ENCODE data around the gene UQCRC2. TPM values are rescaled to one million over a fixed set of nuclear protein-coding genes. Genes with fewer than 3 reads are reported as not detected.

Gene UQCRC2
- total and polyA plus RNA-seq, 2 donors (not counting 3 experiments of a cell fraction or from before 2014, with no cell fraction given) = 132 to 189 TPM

DNA sequence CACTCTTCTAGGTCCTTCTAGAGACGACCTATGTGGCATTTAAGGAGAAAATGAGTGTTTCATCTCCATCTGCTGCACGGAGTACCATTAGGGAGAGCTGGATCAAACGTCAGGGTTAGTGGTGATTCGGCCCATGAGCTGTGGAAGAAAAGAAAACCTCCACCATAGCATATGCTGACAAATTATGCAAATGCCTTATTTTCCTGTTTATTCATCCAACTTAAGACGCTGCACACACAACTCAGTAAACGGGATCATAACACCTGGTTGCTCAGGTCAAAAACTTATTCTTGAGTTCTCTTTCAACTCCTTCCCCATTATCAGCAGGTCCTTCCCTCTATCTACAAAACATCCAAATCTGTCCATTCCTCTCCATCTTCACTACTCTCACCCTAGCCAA, 53.5 kb downstream of the UQCRC2 start:
- ChIA-PET CTCF (interaction anchor here (1.3 to 27.0 kb wide), 6 partner anchors 10 to 182 kb away, joined by 4 to 994 read pairs (median 18); no protein-coding TSS in a partner anchor), POLR2A (no interaction called here)
- H3K4me2 ChIP-seq (ENCODE audit: insufficient read depth, low read length) = no peak overlapping the region
- H3K27ac ChIP-seq (ENCODE audit: insufficient read depth, low read depth, low read length) = no peak overlapping the region
- no peaks in the 10 kb centered on the region for H3K36me3 ChIP-seq (ENCODE audit: control insufficient read depth in 2 of 2, extremely low read depth in 1 of 2, insufficient read depth in 2 of 2, low read length in 2 of 2)
- H2AFZ ChIP-seq (ENCODE audit: low read depth, low read length) = no peak overlapping the region
- DNase-seq (ENCODE audit: low read depth, low spot score) = no peak
- H3K79me2 ChIP-seq (ENCODE audit: control insufficient read depth, insufficient read depth, low read length) = peaks cover 34% of the 10 kb centered on the region
- H3K9ac ChIP-seq (replicated peaks; ENCODE audit: extremely low read depth, insufficient read depth, low read length) = no peak overlapping the region
- no peaks in the 10 kb centered on the region for H3K9me3 ChIP-seq (replicated peaks; ENCODE audit: control insufficient read depth, insufficient read depth, low read length)
- dilution Hi-C loops (cut with MboI; ENCODE audit: extremely low pct_ligation_motif_present, low sequenced_read_pairs) = no loop called here
- H3K27me3 ChIP-seq (ENCODE audit: control insufficient read depth in 2 of 2, insufficient read depth in 2 of 2, low read length in 2 of 2) = no peaks in the 10 kb centered on the region
- no TSS peak for BruUV-seq (replicated peaks)
- no peaks in the 10 kb centered on the region for H3K9me1 ChIP-seq (replicated peaks; ENCODE audit: control insufficient read depth, extremely low read depth, insufficient read depth, low read length)
- intact Hi-C loops (cut with micrococcal nuclease) = no loop called here
- peaks cover 3% of the 10 kb centered on the region for H4K20me1 ChIP-seq (replicated peaks; ENCODE audit: control insufficient read depth, extremely low read depth, insufficient read depth, low read length)
- FAIRE-seq = no peak
- TF ChIP-seq, protein P1, sequence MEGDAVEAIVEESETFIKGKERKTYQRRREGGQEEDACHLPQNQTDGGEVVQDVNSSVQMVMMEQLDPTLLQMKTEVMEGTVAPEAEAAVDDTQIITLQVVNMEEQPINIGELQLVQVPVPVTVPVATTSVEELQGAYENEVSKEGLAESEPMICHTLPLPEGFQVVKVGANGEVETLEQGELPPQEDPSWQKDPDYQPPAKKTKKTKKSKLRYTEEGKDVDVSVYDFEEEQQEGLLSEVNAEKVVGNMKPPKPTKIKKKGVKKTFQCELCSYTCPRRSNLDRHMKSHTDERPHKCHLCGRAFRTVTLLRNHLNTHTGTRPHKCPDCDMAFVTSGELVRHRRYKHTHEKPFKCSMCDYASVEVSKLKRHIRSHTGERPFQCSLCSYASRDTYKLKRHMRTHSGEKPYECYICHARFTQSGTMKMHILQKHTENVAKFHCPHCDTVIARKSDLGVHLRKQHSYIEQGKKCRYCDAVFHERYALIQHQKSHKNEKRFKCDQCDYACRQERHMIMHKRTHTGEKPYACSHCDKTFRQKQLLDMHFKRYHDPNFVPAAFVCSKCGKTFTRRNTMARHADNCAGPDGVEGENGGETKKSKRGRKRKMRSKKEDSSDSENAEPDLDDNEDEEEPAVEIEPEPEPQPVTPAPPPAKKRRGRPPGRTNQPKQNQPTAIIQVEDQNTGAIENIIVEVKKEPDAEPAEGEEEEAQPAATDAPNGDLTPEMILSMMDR (IDR thresholded peaks at IDR 0.05; ENCODE audit: extremely low read depth in 1 of 2, insufficient read depth in 1 of 2, low read depth in 1 of 2, low read length in 2 of 2) = no peak
- TF ChIP-seq JUN (IDR thresholded peaks at IDR 0.05; ENCODE audit: borderline replicate concordance, insufficient read depth, insufficient read length, low read depth) (no peak), POLR2AphosphoS5 (IDR thresholded peaks at IDR 0.05; ENCODE audit: insufficient read depth, low read depth, low read length) (no peak), GATA2 (IDR thresholded peaks at IDR 0.05; ENCODE audit: insufficient read depth, insufficient read length, low read depth, low read length) (no peak), EZH2 (IDR thresholded peaks at IDR 0.05; ENCODE audit: borderline replicate concordance, low read depth, low read length, severe bottlenecking) (no peak), POLR2A (IDR thresholded peaks at IDR 0.05; ENCODE audit: low read depth, low read length) (no peak), FOS (IDR thresholded peaks at IDR 0.05; ENCODE audit: borderline replicate concordance, insufficient read depth, low read length) (no peak), MYC (IDR thresholded peaks at IDR 0.05; ENCODE audit: low read depth, low read length) (no peak)
- TF ChIP-seq, protein P2, sequence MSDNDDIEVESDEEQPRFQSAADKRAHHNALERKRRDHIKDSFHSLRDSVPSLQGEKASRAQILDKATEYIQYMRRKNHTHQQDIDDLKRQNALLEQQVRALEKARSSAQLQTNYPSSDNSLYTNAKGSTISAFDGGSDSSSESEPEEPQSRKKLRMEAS (IDR thresholded peaks at IDR 0.05; ENCODE audit: insufficient read depth, insufficient read length) = no peak
- no peak overlapping the region for H3K4me3 ChIP-seq (replicated peaks in 1 of 3; ENCODE audit: insufficient read depth in 1 of 3, low read depth in 1 of 3, low read length in 3 of 3)
- H3K4me1 ChIP-seq (ENCODE audit: control insufficient read depth, extremely low read depth, insufficient read depth, low read length) = peaks cover 19% of the 10 kb centered on the region

Measured in endothelial cell of umbilical vein (primary cell).